Skin of body (tissue), 2 donors: Measurements from ENCODE around the gene GRIA3. TPM values are rescaled to one million over a fixed set of nuclear protein-coding genes. Genes with fewer than 3 reads are reported as not detected.
"Not testable (repeated sequence)": the region's sequence is repeated elsewhere in the genome, so short reads cannot be mapped to it uniquely, and the experiment has no call there.

Experiments
- DNase-seq: peaks from one replicate; lab custom pipeline; 2025; lab: John Stamatoyannopoulos, UW
- total RNA-seq: library from RNA; depleted of rRNA; stranded (reverse); fragments of >200 nt; gene quantifications from one replicate; pipeline ENCODE4 v1.2.3, GENCODE V29; 2014

GRIA3 gene
- total RNA-seq, 1 donor from 2014 or later, result 7.3 TPM

- no peak for DNase-seq
These were observed 270.8 kb downstream of the GRIA3 start for GRCh38 chrX:123454712-123455431.

GRCh38 chrX:123455693-123456092 lies 271.6 kb downstream of the GRIA3 start:
- DNase-seq, result no peak

- DNase-seq, result no peak
These were observed 280.6 kb downstream of the GRIA3 start for GRCh38 chrX:123464709-123465108.

GRCh38 chrX:123468481-123468880 lies 284.4 kb downstream of the GRIA3 start:
- DNase-seq, result no peak

- no peak for DNase-seq
These were observed 291.1 kb downstream of the GRIA3 start for GRCh38 chrX:123475068-123475724.

GRCh38 chrX:123476611-123477219 lies 292.6 kb downstream of the GRIA3 start:
- no peak for DNase-seq

GRCh38 chrX:123477673-123478072 lies 293.6 kb downstream of the GRIA3 start:
- no peak for DNase-seq

- DNase-seq, result peak; percentile 17
These were observed 298.1 kb downstream of the GRIA3 start for GRCh38 chrX:123481913-123482851.

- no peak for DNase-seq
These were observed 302.2 kb downstream of the GRIA3 start for GRCh38 chrX:123486297-123486696.

GRCh38 chrX:123487236-123487635 lies 303.2 kb downstream of the GRIA3 start:
- no peak for DNase-seq

GRCh38 chrX:123487669-123488068 lies 303.6 kb downstream of the GRIA3 start:
- no peak for DNase-seq

GRCh38 chrX:123489011-123489410 lies 304.9 kb downstream of the GRIA3 start:
- DNase-seq, result peak; percentile 34

- DNase-seq, result no peak
These were observed 309.8 kb downstream of the GRIA3 start for GRCh38 chrX:123493857-123494256.

GRCh38 chrX:123499787-123500186 lies 315.7 kb downstream of the GRIA3 start:
- no peak for DNase-seq

GRCh38 chrX:123504047-123504446 lies 320.0 kb downstream of the GRIA3 start:
- DNase-seq, result no peak

- DNase-seq, result no peak
These were observed 320.7 kb downstream of the GRIA3 start for GRCh38 chrX:123504630-123505270.

GRCh38 chrX:123513585-123514278 lies 329.7 kb downstream of the GRIA3 start:
- no peak for DNase-seq

- DNase-seq, result not testable (repeated sequence)
These were observed 330.2 kb downstream of the GRIA3 start for GRCh38 chrX:123514279-123514640.

- DNase-seq, result peak; percentile 63
These were observed 334.7 kb downstream of the GRIA3 start for GRCh38 chrX:123518791-123519190.

- no peak for DNase-seq
These were observed 341.1 kb downstream of the GRIA3 start for GRCh38 chrX:123525123-123525725.
